Ovary (tissue), 9 donors: ENCODE results near the gene TMEM86B. TPM values are rescaled to one million over a fixed set of nuclear protein-coding genes. Genes with fewer than 3 reads are reported as not detected.

Experiments
- DNase-seq, 5 donors: peaks; one replicate each; pipeline ENCODE4 v3.0.0-alpha.2; 2019 to 2020
- H3K27ac ChIP-seq, 2 donors: fragments of 200-600 bp; one replicate each; pipeline versions ENCODE4 v1.5.1 to v1.8.0; 2019 to 2022
- H3K27me3 ChIP-seq: fragments of 200-600 bp; one replicate; pipeline ENCODE4 v1.8.0; 2022
- H3K36me3 ChIP-seq: fragments of 200-600 bp; sonication (generic); one replicate; pipeline ENCODE4 v1.5.1; 2019
- H3K4me1 ChIP-seq: one replicate; pipeline ENCODE4 v1.8.1; 2013; ENCODE audit warnings: mild to moderate bottlenecking, moderate library complexity; ENCODE audit not compliant: insufficient read depth
- H3K4me3 ChIP-seq: fragments of 200-600 bp; sonication (generic); one replicate; pipeline ENCODE4 v1.5.1; 2017
- H3K9me3 ChIP-seq, 2 donors: fragments of 200-600 bp in 1 of 2; sonication (generic) in 1 of 2; one replicate each; pipeline versions ENCODE4 v1.5.1 to v1.8.1; 2013 to 2019; ENCODE audit warnings: mild to moderate bottlenecking in 1 of 2, moderate library complexity in 1 of 2
- EP300 ChIP-seq: sonication (generic); formaldehyde crosslinking; IDR thresholded peaks from one replicate; pipeline ENCODE4 v1.6.1; 2017; ENCODE audit warnings: antibody characterized with exemption
- POLR2A ChIP-seq: fragments of 450-650 bp; IDR thresholded peaks from one replicate; pipeline ENCODE4 v1.6.1; 2017; ENCODE audit warnings: antibody characterized with exemption, mild to moderate bottlenecking, moderate library complexity
- WGBS, 3 donors: extraction: QIAGEN DNeasy Blood & Tissue Kit in 1 of 3; methylation state at CpG; one replicate each; pipeline versions ENCODE4 v1.1.5 to v1.1.7; 2013 to 2017; 5-methylcytosine and 5-hydroxymethylcytosine counted together
- intact Hi-C, 4 donors: fragments of 100-400 bp; cut with DNase I; formaldehyde crosslinking; loops; one replicate each; pipeline versions ENCODE4 v1.11.0 to v1.15.1; 2022 to 2023
- polyA plus RNA-seq, 2 donors: library from polyadenylated mRNA; stranded (reverse); fragments of 200-250 nt in 1 of 2; fragments of 350-450 nt in 1 of 2; fragmentation: Illumina TruSeq in 1 of 2; extraction: RNeasy Lipid Tissue Mini Kit (QIAGEN cat#74804) in 1 of 2; gene quantifications; one replicate each; pipeline ENCODE4 v1.2.3, GENCODE V29; 2013 to 2014
- total RNA-seq, 7 donors: library from RNA; depleted of rRNA in 2 of 7; stranded (reverse); fragments of >200 nt in 2 of 7; fragmentation: NEBNext Ultra II Directional in 3 of 7; extraction: Animal tissue kit (Norgen Biotek cat#: 25700) in 3 of 7; gene quantifications; one replicate each; pipeline versions ENCODE4 v1.1.0 to v1.2.4, GENCODE V29; 2016 to 2023
- TF ChIP-seq, protein P1 (sequence below), 3 donors: fragments of 450-650 bp in 2 of 3; fragments of 200-600 bp in 1 of 3; IDR thresholded peaks; one replicate each; pipeline versions ENCODE4 v1.5.1 to v1.8.0; 2016 to 2022; ENCODE audit warnings: antibody characterized with exemption in 3 of 3, mild to moderate bottlenecking in 1 of 3
- donor health status: DM: no; HTN: no; CAD: no; lungs with moderate emphysema.
- donor health status: DM: no; HTN: no; CAD: no.
- donor health status: Bipolar disorder and iron deficiency.
- donor health status: DM: yes; HTN: yes; CAD: no.
- donor health status: DM: no; HTN: no; CAD: no.
- donor health status: DM: yes; HTN: yes; CAD: no.

TMEM86B gene
- total and polyA plus RNA-seq, 9 donors: 2.6 to 4.9 (median 3.4) TPM; not detected in 1

DNA sequence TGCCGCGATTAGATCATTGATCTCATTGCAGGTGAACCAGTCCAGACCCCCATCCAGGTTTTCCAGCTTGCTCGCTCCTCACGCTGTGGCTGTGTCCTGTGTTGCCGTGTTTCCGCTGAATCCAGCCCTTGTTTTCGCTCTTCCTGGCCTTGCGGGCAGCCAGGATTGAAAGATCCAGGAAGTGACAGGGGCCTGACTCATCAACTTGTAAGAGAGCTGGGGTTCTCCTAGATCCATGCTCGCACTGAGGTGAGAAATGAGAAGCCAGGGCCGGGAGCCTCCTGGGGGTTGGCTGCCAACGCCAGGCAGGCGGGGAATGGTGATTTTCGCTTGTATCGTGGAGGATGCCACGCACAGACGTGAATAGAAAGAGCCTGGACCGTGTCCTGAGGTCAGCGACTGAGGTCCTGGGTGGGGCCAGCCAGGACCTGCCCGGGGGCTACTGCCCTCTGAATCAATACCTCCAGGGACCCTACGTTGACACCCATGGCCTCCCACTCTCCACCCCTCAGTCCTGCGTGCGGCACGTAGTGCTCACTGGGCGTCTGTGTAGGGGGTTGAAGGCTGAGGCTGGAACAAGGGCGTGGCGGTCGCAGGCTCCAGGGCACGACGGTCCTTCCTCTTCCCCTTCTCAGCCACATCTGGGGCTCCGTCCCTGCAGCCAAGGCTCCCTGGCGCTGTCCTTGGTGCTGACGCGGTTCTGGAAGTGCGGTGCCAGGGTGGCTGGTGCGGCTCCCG, 11.9 kb downstream of the TMEM86B start:
- Histone ChIP-seq H3K4me3 (peak overlapping the region; percentile 17), H3K27ac (no peak overlapping the region), H3K9me3 (peaks cover 0 to 4% of the 10 kb centered on the region in 2 donors), H3K27me3 (no peaks in the 10 kb centered on the region), H3K4me1 (peaks cover 6% of the 10 kb centered on the region), H3K36me3 (no peaks in the 10 kb centered on the region)
- intact Hi-C loops: no loop called here
- WGBS, 3 donors: 2 to 4% (median 4%) methylated on average over 28 to 36 of the region's 36 CpGs
- TF ChIP-seq, protein P1, sequence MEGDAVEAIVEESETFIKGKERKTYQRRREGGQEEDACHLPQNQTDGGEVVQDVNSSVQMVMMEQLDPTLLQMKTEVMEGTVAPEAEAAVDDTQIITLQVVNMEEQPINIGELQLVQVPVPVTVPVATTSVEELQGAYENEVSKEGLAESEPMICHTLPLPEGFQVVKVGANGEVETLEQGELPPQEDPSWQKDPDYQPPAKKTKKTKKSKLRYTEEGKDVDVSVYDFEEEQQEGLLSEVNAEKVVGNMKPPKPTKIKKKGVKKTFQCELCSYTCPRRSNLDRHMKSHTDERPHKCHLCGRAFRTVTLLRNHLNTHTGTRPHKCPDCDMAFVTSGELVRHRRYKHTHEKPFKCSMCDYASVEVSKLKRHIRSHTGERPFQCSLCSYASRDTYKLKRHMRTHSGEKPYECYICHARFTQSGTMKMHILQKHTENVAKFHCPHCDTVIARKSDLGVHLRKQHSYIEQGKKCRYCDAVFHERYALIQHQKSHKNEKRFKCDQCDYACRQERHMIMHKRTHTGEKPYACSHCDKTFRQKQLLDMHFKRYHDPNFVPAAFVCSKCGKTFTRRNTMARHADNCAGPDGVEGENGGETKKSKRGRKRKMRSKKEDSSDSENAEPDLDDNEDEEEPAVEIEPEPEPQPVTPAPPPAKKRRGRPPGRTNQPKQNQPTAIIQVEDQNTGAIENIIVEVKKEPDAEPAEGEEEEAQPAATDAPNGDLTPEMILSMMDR (IDR thresholded peaks at IDR 0.05): no peak
- TF ChIP-seq POLR2A: no peak
- no peak for TF ChIP-seq EP300
- peak; percentile 41 to 76 (median 68) for DNase-seq

DNA sequence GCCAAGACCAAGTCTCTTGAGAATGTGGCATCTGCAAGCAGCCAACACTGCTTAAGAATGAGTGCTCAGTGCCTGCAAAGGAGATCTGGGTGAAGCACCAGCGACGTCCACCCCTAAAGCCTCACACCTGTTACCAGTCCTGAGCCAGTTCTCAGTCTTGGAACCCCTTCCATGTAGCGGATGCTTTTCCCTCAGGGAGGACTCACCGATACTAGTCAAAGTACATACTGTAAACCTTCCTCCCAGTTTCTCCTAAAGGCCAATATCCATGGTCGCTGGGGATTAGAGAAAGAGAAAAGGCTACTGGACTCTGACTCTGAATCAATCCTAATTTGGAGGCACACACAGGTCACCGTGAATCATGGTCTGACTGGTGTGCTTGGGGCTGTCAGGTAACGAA, 15.0 kb downstream of the TMEM86B start:
- Histone ChIP-seq H3K4me3 (no peak overlapping the region), H3K36me3 (no peaks in the 10 kb centered on the region), H3K27me3 (no peaks in the 10 kb centered on the region), H3K9me3 (peaks cover 0 to 4% of the 10 kb centered on the region in 2 donors), H3K27ac (no peak overlapping the region), H3K4me1 (peaks cover 6% of the 10 kb centered on the region)
- WGBS, 3 donors: 75 to 83% (median 78%) methylated on average over 7 of the region's 7 CpGs
- TF ChIP-seq, protein P1 (IDR thresholded peaks at IDR 0.05): no peak
- no peak for TF ChIP-seq EP300
- no peak for TF ChIP-seq POLR2A
- intact Hi-C loops: no loop called here
- DNase-seq: no peak

DNA sequence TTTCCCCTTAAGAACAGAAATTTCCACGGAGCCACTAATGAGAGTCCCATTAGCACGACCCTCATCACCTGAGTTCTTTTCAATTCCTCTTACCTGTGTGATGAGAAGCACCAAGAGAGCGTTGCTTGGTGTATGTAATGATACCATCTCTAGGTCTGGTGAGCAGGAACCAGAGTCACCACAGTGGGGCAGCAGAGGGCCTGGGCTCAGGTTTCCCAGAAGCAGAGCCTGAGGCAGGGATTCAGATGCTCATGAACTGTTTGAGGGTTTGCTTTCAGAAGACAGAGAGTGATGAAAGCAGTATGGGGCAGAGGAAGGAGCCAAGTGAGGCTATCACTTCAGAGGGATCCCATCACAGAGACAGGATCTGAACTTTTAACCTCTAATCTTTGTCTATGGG, 16.1 kb downstream of the TMEM86B start:
- no peak for DNase-seq
- TF ChIP-seq POLR2A (no peak), EP300 (no peak)
- TF ChIP-seq, protein P1 (IDR thresholded peaks at IDR 0.05): no peak
- no peak overlapping the region for H3K4me3 ChIP-seq
- no peaks in the 10 kb centered on the region for H3K27me3 ChIP-seq
- peaks cover 0 to 4% of the 10 kb centered on the region in 2 donors for H3K9me3 ChIP-seq
- intact Hi-C loops: no loop called here
- peaks cover 6% of the 10 kb centered on the region for H3K4me1 ChIP-seq
- H3K27ac ChIP-seq: no peak overlapping the region
- no peaks in the 10 kb centered on the region for H3K36me3 ChIP-seq
- WGBS, 3 donors: 84 to 90% (median 88%) methylated on average over 3 of the region's 3 CpGs

DNA sequence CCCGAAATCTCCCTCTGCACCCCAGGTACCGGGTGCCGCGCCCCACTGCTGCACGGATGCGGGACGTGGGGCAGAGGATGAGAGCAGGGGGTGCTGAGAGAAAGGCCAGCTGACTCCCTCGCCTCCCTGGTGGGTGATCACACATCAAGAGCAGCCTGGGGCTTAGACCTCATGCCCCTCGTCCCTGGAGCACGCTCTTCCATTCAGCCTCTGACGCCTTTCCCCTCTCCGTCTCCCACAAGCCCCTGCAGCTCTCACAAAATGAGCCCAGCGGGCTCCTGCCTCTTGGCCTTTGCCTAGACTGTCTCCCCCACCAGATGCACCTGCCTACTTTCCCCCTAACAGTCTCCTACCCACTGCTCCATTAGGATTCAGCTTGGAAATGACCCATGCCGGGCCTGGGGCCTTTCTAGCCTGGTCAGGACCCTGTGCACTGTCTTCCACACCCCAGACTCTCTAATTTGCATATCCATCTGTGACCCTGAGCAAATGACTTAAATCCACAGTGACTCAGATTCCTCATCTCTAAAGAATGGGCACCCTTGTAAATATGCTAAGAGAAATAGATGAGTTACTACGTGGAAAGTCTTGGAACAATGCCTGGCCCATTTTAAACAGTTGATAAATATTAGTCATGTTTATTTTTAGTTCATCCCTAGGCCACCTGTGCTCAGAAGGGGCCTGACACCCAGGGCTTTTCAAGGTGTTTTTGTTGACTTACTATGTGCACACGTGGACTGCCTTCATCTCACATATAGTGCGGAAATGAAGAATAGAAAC, 18.7 kb downstream of the TMEM86B start:
- DNase-seq: no peak

More for the DNA sequence above, 18.7 kb downstream of the TMEM86B start:
- H3K4me1 ChIP-seq: peaks cover 4% of the 10 kb centered on the region
- 54 to 66% (median 58%) methylated on average over 17 of the region's 17 CpGs for WGBS, 3 donors
- H3K4me3 ChIP-seq: no peak overlapping the region
- TF ChIP-seq, protein P1 (IDR thresholded peaks at IDR 0.05): no peak
- TF ChIP-seq EP300: no peak
- TF ChIP-seq POLR2A: no peak
- H3K27me3 ChIP-seq: no peaks in the 10 kb centered on the region
- H3K27ac ChIP-seq: no peak overlapping the region
- peaks cover 0 to 4% of the 10 kb centered on the region in 2 donors for H3K9me3 ChIP-seq
- no peaks in the 10 kb centered on the region for H3K36me3 ChIP-seq
- intact Hi-C loops: no loop called here
